Kidney glomerular epithelial cell (primary cell): ENCODE data around the gene AK1.
A peak's percentile ranks its signal among the peaks of the same experiment; 100 is the strongest.

ENCODE experiments used
- DNase-seq: peaks from one replicate; lab custom pipeline; 2025; lab: John Stamatoyannopoulos, UW

The AK1 gene

GRCh38 chr9:127877566-127877998 lies at the start of gene AK1:
AK1 (minus strand) TSS chr9:127877675; CDS start chr9:127874617, 3,058 bp downstream.
- DNase-seq, result peak; percentile 26

- no peak for DNase-seq
Observed at GRCh38 chr9:127926906-127927200, 49.4 kb upstream of the AK1 start.

- no peak for DNase-seq
Observed at GRCh38 chr9:127925959-127926905, 48.8 kb upstream of the AK1 start.

GRCh38 chr9:127924736-127925444 lies 47.4 kb upstream of the AK1 start:
- DNase-seq, result no peak

- peak; percentile 13 for DNase-seq
Observed at GRCh38 chr9:127923771-127924170, 46.3 kb upstream of the AK1 start.

GRCh38 chr9:127923046-127923445 lies 45.6 kb upstream of the AK1 start:
- no peak for DNase-seq

- peak; percentile 36 for DNase-seq
Observed at GRCh38 chr9:127921557-127922120, 44.2 kb upstream of the AK1 start.

- DNase-seq, result no peak
Observed at GRCh38 chr9:127920794-127921193, 43.3 kb upstream of the AK1 start.

- DNase-seq, result peak; percentile 97
Observed at GRCh38 chr9:127919253-127919815, 41.9 kb upstream of the AK1 start.

- DNase-seq, result no peak
Observed at GRCh38 chr9:127918183-127919107, 41.0 kb upstream of the AK1 start.

- no peak for DNase-seq
Observed at GRCh38 chr9:127917603-127918002, 40.1 kb upstream of the AK1 start.

GRCh38 chr9:127916720-127917581 lies 39.5 kb upstream of the AK1 start, which contains the start of gene ST6GALNAC4:
ST6GALNAC4 (minus strand) TSS chr9:127917041; CDS start chr9:127916419, 622 bp downstream.
- DNase-seq, result peak; percentile 80

GRCh38 chr9:127915801-127916719 lies 38.6 kb upstream of the AK1 start:
- DNase-seq, result no peak

GRCh38 chr9:127915325-127915752 lies 37.9 kb upstream of the AK1 start:
- DNase-seq, result no peak

GRCh38 chr9:127913682-127914081 lies 36.2 kb upstream of the AK1 start:
- DNase-seq, result no peak

- no peak for DNase-seq
Observed at GRCh38 chr9:127912882-127913281, 35.4 kb upstream of the AK1 start.

GRCh38 chr9:127912296-127912695 lies 34.8 kb upstream of the AK1 start:
- no peak for DNase-seq

GRCh38 chr9:127910613-127911205 lies 33.2 kb upstream of the AK1 start:
- DNase-seq, result peak; percentile 58

GRCh38 chr9:127909839-127910273 lies 32.4 kb upstream of the AK1 start:
- no peak for DNase-seq
